T-cell (primary cell): ENCODE data around the gene DIP2C. TPM values are rescaled to one million over a fixed set of nuclear protein-coding genes. Genes with fewer than 3 reads are reported as not detected.

Experiments
- ATAC-seq, 4 experiments: fragments of 200-7000 bp in 3 of 4; fragments of 150-1000 bp in 1 of 4; cut with Tn5 transposase; replicated peaks in 1 of 4; 1 replicate in 3 of 4; 2 replicates in 1 of 4; pipeline ENCODE4 v1.10.0; 2021; ENCODE audit warnings: moderate library complexity in 3 of 4, mild to moderate bottlenecking in 2 of 4, moderate number of reproducible peaks in 1 of 4
- CTCF ChIA-PET, 2 donors: fragments of 300-600 bp; sonication (Branson Sonifier 250); formaldehyde crosslinking; loops; one replicate each; lab custom pipeline; 2022; ENCODE audit warnings: antibody characterized with exemption in 2 of 2; lab: Charles Lee
- POLR2A ChIA-PET, 2 donors: fragments of 300-600 bp; sonication (Branson Sonifier 250); formaldehyde crosslinking; loops; one replicate each; lab custom pipeline; 2022; ENCODE audit warnings: antibody characterized with exemption in 2 of 2; lab: Charles Lee
- DNase-seq, 35 experiments: peaks; one replicate each; pipeline versions ENCODE4 v3.0.0 to v3.0.0-alpha.2; 2013 to 2023
- H3K27ac ChIP-seq: one replicate; pipeline ENCODE4 v1.5.1; 2013; ENCODE audit warnings: low read length
- H3K27me3 ChIP-seq, 2 experiments: replicated peaks in 1 of 2; 1 replicate in 1 of 2; 2 replicates in 1 of 2; pipeline versions ENCODE4 v1.6.1 to v1.7.0; 2013; ENCODE audit warnings: low read length in 1 of 2, mixed read lengths in 1 of 2; ENCODE audit not compliant: control insufficient read depth in 2 of 2, insufficient read depth in 2 of 2; ENCODE audit errors: extremely low read depth in 1 of 2
- H3K36me3 ChIP-seq, 2 donors: 1 replicate in 1 of 2; 2 replicates in 1 of 2; pipeline versions ENCODE4 v1.6.1 to v1.7.0; 2013; ENCODE audit warnings: low read length in 1 of 2; ENCODE audit not compliant: control insufficient read depth in 2 of 2, insufficient read depth in 1 of 2; ENCODE audit errors: extremely low read depth in 1 of 2
- H3K4me1 ChIP-seq, 2 experiments: 1 replicate in 1 of 2; 2 replicates in 1 of 2; pipeline versions ENCODE4 v1.6.1 to v1.7.0; 2013; ENCODE audit warnings: low read length in 2 of 2, mixed read lengths in 1 of 2; ENCODE audit not compliant: insufficient read depth in 2 of 2, control insufficient read depth in 1 of 2; ENCODE audit errors: extremely low read depth in 1 of 2
- H3K4me3 ChIP-seq, 2 donors: 1 replicate in 1 of 2; 2 replicates in 1 of 2; pipeline versions ENCODE4 v1.5.1 to v1.7.0; 2013; ENCODE audit warnings: mild to moderate bottlenecking in 2 of 2, low read length in 1 of 2, moderate library complexity in 1 of 2; ENCODE audit not compliant: control insufficient read depth in 1 of 2; ENCODE audit errors: extremely low read depth in 1 of 2
- H3K9me3 ChIP-seq: 2 replicates; pipeline ENCODE4 v1.7.0; 2013
- H3K27ac Mint-ChIP-seq, 2 donors: one replicate each; pipeline ENCODE4 v1.8.0; 2020 to 2021; ENCODE audit warnings: mild to moderate bottlenecking in 2 of 2, mixed read lengths in 2 of 2
- H3K27me3 Mint-ChIP-seq, 2 donors: one replicate each; pipeline ENCODE4 v1.8.0; 2021 to 2022; ENCODE audit warnings: mixed read lengths in 2 of 2
- H3K36me3 Mint-ChIP-seq: one replicate; pipeline ENCODE4 v1.8.0; 2021; ENCODE audit warnings: mixed read lengths
- H3K4me1 Mint-ChIP-seq, 3 donors: one replicate each; pipeline ENCODE4 v1.8.0; 2020 to 2022; ENCODE audit warnings: mixed read lengths in 3 of 3, mild to moderate bottlenecking in 1 of 3
- H3K4me3 Mint-ChIP-seq, 3 donors: one replicate each; pipeline ENCODE4 v1.8.0; 2020 to 2022; ENCODE audit warnings: mild to moderate bottlenecking in 3 of 3, mixed read lengths in 3 of 3, moderate library complexity in 3 of 3
- H3K9me3 Mint-ChIP-seq, 3 donors: one replicate each; pipeline ENCODE4 v1.8.0; 2020 to 2022; ENCODE audit warnings: mixed read lengths in 3 of 3
- WGBS: methylation state at CpG from one replicate; pipeline ENCODE4 v1.1.5; 2013; ENCODE audit warnings: missing lambda C conversion rate; ENCODE audit not compliant: insufficient coverage; 5-methylcytosine and 5-hydroxymethylcytosine counted together
- total RNA-seq, 35 experiments: library from RNA in 6 of 35; stranded (reverse) in 6 of 35; fragments of 120-200 nt in 1 of 35; gene quantifications; one replicate each; pipeline versions ENCODE4 v1.2.1 to v1.2.4 and lab custom pipeline; 2013 to 2026

The DIP2C gene
- total RNA-seq, 5 donors from 2014 or later (not counting 1 experiment from before 2014, with no cell fraction given), result 2.7 to 7.4 (median 4.5) TPM

DNA sequence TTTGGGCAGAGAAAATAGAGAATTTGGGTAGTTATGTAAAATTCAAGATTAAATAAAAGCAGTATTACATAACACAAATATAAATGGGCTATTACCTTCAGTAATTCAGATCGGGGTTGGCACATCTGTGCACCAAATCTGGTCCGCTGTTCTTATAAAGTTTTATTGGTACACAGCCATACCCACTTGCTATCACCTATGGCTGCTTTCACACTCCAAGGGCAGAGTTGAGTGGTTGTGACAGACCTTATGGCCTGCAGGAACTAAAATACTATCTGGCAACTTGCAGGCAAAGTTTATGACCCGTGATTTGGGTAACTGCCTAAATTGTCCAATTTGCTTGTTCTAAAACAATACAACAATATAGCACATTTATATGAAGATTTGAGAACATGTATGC, 249.3 kb downstream of the DIP2C start:
- Mint-ChIP-seq H3K9me3 (no peaks in the 10 kb centered on the region), H3K27ac (no peak overlapping the region), H3K36me3 (peaks cover 23% of the 10 kb centered on the region), H3K4me1 (peaks cover 29 to 42% (median 37%) of the 10 kb centered on the region in 3 donors), H3K4me3 (no peak overlapping the region), H3K27me3 (peaks cover 0 to 24% of the 10 kb centered on the region in 2 donors)
- ATAC-seq, result no peak
- POLR2A ChIA-PET, result no interaction called here
- H3K4me1 ChIP-seq, result peaks cover 11 to 24% of the 10 kb centered on the region in 2 experiments
- H3K27ac ChIP-seq, result no peak overlapping the region
- DNase-seq, result no peak
- WGBS, result no CpG with 5 or more reads among the region's 3 CpGs
- H3K27me3 ChIP-seq, result peaks cover 0 to 4% of the 10 kb centered on the region in 2 experiments
- no peak overlapping the region for H3K4me3 ChIP-seq
- CTCF ChIA-PET, result interaction anchor here in 1 of 2 donors (0.5 kb wide), 1 partner anchor 106 kb away, joined by 4 read pairs; no protein-coding TSS in a partner anchor
- H3K9me3 ChIP-seq, result no peaks in the 10 kb centered on the region
- no peaks in the 10 kb centered on the region for H3K36me3 ChIP-seq

DNA sequence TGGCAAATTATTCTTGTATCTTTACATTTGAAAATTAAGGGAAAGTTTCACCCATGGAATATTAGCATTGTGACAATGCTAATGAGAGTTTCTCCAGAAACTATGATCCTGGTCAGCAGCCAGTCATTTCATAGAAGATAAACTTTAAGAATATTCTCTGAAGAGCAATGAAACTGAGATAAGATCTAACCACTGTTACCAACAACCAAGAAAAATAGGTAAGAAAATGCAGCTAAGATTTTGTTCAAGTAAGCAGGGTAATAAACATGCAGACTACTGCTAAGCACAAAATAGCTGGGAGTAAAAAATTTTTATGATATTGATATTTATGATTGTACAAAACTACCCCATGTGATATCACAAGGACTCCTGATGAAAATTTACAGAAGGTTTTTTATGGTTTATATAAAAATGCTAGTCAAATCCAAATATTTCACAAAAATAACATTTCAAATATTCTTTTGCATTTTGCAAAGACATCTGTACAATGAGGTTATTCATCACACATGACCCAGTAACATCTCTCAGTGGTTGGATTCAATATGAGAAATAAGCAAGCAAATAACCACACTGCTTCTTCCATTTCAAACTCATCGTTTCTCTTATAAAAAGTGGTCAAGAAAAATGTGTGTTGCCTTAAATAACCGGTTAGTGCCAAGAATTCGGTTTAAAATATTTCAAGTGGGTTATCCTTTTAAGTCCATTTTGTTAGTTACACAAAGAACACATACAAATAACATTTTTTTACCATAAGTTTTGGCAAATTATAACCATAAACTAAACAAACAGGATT, 251.6 kb downstream of the DIP2C start:
- Histone ChIP-seq H3K27me3 (peaks cover 0 to 4% of the 10 kb centered on the region in 2 experiments), H3K4me3 (no peak overlapping the region), H3K9me3 (no peaks in the 10 kb centered on the region), H3K27ac (peak overlapping the region; percentile 15), H3K4me1 (peaks cover 18 to 29% of the 10 kb centered on the region in 2 experiments), H3K36me3 (no peaks in the 10 kb centered on the region)
- ATAC-seq (peak; percentile 39 to 65 (median 52)), DNase-seq (no peak)
- Mint-ChIP-seq H3K27me3 (peaks cover 0 to 16% of the 10 kb centered on the region in 2 donors), H3K4me3 (peak overlapping the region in 2 of 3 donors; percentile 35 to 60), H3K36me3 (peaks cover 26% of the 10 kb centered on the region), H3K27ac (peak overlapping the region; percentile 70 to 82), H3K9me3 (no peaks in the 10 kb centered on the region), H3K4me1 (peaks cover 35 to 54% (median 51%) of the 10 kb centered on the region in 3 donors)
- CTCF ChIA-PET, result no interaction called here
- POLR2A ChIA-PET, result no interaction called here
- no CpG with 5 or more reads among the region's 3 CpGs for WGBS

DNA sequence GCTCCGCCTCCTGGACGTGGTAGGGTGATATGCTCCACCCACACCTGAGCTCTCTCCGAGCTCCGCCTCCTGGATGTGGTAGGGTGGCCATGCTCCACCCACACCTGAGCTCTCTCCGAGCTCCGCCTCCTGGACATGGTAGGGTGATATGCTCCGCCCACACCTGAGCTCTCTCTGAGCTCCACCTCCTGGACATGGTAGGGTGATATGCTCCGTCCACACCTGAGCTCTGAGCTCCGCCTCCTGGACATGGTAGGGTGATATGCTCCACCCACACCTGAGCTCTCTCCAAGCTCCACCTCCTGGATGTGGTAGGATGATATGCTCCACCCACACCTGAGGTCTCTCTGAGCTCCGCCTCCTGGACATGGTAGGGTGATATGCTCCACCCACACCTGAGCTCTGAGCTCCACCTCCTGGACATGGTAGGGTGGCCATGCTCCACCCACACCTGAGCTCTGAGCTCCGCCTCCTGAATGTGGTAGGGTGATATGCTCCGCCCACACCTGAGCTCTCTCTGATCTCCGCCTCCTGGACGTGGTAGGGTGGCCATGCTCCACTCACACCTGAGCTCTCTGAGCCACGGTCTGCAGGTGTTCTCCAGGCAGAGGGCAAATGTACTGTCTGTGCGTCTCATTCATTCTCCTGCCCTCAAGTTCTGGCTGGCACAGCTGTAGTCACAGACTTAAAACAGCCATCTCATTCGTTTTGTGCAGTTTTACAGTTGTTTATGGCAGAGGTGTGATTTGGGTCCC, 252.4 kb downstream of the DIP2C start:
- DNase-seq (peak in 1 of 35 experiments; percentile 6), ATAC-seq (peak; percentile 54 to 67 (median 58))
- no peaks in the 10 kb centered on the region for H3K36me3 ChIP-seq
- ChIA-PET CTCF (no interaction called here), POLR2A (no interaction called here)
- H3K4me1 ChIP-seq, result peaks cover 18 to 29% of the 10 kb centered on the region in 2 experiments
- H3K4me3 ChIP-seq, result no peak overlapping the region
- H3K9me3 ChIP-seq, result no peaks in the 10 kb centered on the region
- H3K27me3 Mint-ChIP-seq, result peaks cover 0 to 12% of the 10 kb centered on the region in 2 donors
- H3K27ac Mint-ChIP-seq, result peak overlapping the region; percentile 70 to 82
- H3K4me1 Mint-ChIP-seq, result peaks cover 42 to 57% (median 47%) of the 10 kb centered on the region in 3 donors
- peaks cover 21% of the 10 kb centered on the region for H3K36me3 Mint-ChIP-seq
- WGBS, result 47% methylated on average over 3 of the region's 17 CpGs
- H3K4me3 Mint-ChIP-seq, result peak overlapping the region in 2 of 3 donors; percentile 35 to 60
- no peaks in the 10 kb centered on the region for H3K9me3 Mint-ChIP-seq
- H3K27ac ChIP-seq, result peak overlapping the region; percentile 15
- H3K27me3 ChIP-seq, result peaks cover 0 to 4% of the 10 kb centered on the region in 2 experiments

GRCh38 chr10:436013-436697, 253.3 kb downstream of the DIP2C start:
- Histone ChIP-seq H3K27me3 (peaks cover 0 to 4% of the 10 kb centered on the region in 2 experiments), H3K4me1 (peaks cover 18 to 29% of the 10 kb centered on the region in 2 experiments), H3K4me3 (no peak overlapping the region), H3K27ac (no peak overlapping the region), H3K9me3 (no peaks in the 10 kb centered on the region), H3K36me3 (no peaks in the 10 kb centered on the region)
- POLR2A ChIA-PET, result no interaction called here
- CTCF ChIA-PET, result no interaction called here
- H3K4me3 Mint-ChIP-seq, result no peak overlapping the region
- peaks cover 45 to 63% (median 47%) of the 10 kb centered on the region in 3 donors for H3K4me1 Mint-ChIP-seq
- peaks cover 17% of the 10 kb centered on the region for H3K36me3 Mint-ChIP-seq
- peaks cover 0 to 7% of the 10 kb centered on the region in 2 donors for H3K27me3 Mint-ChIP-seq
- ATAC-seq (no peak), DNase-seq (no peak)
- H3K27ac Mint-ChIP-seq, result peak overlapping the region in 1 of 2 donors; percentile 49
- peaks cover 0 to 6% (median 0%) of the 10 kb centered on the region in 3 donors for H3K9me3 Mint-ChIP-seq
- WGBS, result 93% methylated on average over 9 of the region's 19 CpGs

DNA sequence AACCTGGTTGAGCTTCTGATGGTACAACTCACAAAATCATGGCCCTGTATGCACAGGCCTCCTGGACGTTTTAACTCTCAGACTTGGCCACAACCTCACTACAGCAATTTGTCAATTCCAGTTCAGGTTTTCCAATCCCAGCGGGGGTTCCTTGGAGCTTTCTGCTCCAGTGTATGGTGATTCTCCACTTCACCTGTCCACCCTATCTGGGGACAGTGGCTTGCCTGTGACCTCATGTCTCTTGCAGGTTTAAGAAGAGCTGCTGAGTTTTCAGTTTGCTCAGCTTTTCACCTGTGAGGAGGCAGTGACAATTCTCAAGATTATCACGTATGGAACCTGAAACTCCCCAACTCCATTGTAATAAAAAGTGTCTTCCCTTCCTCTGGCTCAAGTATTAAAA, 254.1 kb downstream of the DIP2C start:
- peaks cover 0 to 6% (median 0%) of the 10 kb centered on the region in 3 donors for H3K9me3 Mint-ChIP-seq
- peaks cover 45 to 63% (median 47%) of the 10 kb centered on the region in 3 donors for H3K4me1 Mint-ChIP-seq
- POLR2A ChIA-PET, result no interaction called here
- H3K4me3 Mint-ChIP-seq, result peak overlapping the region in 2 of 3 donors; percentile 5 to 64
- no peak overlapping the region for H3K27ac ChIP-seq
- WGBS, result 75% methylated on average over 2 of the region's 3 CpGs
- no peaks in the 10 kb centered on the region for H3K36me3 ChIP-seq
- no peak overlapping the region for H3K27ac Mint-ChIP-seq
- ATAC-seq (no peak), DNase-seq (no peak)
- no peak overlapping the region for H3K4me3 ChIP-seq
- H3K27me3 Mint-ChIP-seq, result peaks cover 0 to 7% of the 10 kb centered on the region in 2 donors
- H3K27me3 ChIP-seq, result peaks cover 0 to 4% of the 10 kb centered on the region in 2 experiments
- no peaks in the 10 kb centered on the region for H3K9me3 ChIP-seq
- CTCF ChIA-PET, result no interaction called here
- peaks cover 14% of the 10 kb centered on the region for H3K36me3 Mint-ChIP-seq
- H3K4me1 ChIP-seq, result peaks cover 18 to 29% of the 10 kb centered on the region in 2 experiments

DNA sequence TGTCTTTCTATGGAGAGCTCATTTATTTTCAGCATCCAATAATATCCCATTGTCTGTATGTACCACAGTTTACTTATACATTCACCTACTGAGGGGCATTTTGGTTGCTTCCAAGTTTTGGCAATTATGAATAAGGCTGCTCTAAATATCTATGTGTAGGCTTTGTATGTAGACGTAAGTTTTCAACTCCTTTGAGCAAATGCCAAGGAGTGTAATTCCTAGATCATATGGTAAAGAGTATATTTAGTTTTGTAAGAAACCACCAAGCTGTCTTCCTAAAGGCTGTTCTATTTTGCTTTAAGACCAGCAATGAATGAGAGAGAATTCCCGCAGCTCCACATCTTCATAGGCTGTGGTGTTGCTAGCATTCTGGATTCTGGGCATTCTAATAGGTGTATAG, 259.8 kb downstream of the DIP2C start:
- H3K4me3 Mint-ChIP-seq, result no peak overlapping the region
- ATAC-seq (no peak), DNase-seq (no peak)
- POLR2A ChIA-PET, result no interaction called here
- no peak overlapping the region for H3K27ac Mint-ChIP-seq
- Histone ChIP-seq H3K27ac (no peak overlapping the region), H3K4me3 (no peak overlapping the region), H3K9me3 (no peaks in the 10 kb centered on the region), H3K4me1 (peaks cover 4 to 5% of the 10 kb centered on the region in 2 experiments), H3K36me3 (no peaks in the 10 kb centered on the region), H3K27me3 (no peaks in the 10 kb centered on the region)
- peaks cover 3% of the 10 kb centered on the region for H3K36me3 Mint-ChIP-seq
- CTCF ChIA-PET, result no interaction called here
- WGBS, result 100% methylated on average over 1 of the region's 2 CpGs
- H3K27me3 Mint-ChIP-seq, result peaks cover 0 to 3% of the 10 kb centered on the region in 2 donors
- peaks cover 0 to 6% (median 0%) of the 10 kb centered on the region in 3 donors for H3K9me3 Mint-ChIP-seq
- peaks cover 15 to 34% (median 30%) of the 10 kb centered on the region in 3 donors for H3K4me1 Mint-ChIP-seq
